Middle frontal gyrus (tissue), 1 donor: ENCODE data around the gene DRAP1.

Experiments used
- DNase-seq: peaks from one replicate; pipeline ENCODE4 v3.0.0-alpha.2; 2015; ENCODE audit warnings: low spot score; ENCODE audit errors: extremely low spot score

Gene DRAP1

GRCh38 chr11:65903715-65904114, 15.5 kb upstream of the DRAP1 start:
- DNase-seq, result no peak

- DNase-seq, result no peak
Observed at GRCh38 chr11:65906602-65907001, 12.6 kb upstream of the DRAP1 start.

GRCh38 chr11:65907878-65908277, 11.3 kb upstream of the DRAP1 start:
- DNase-seq, result no peak

GRCh38 chr11:65911682-65912568, 7.3 kb upstream of the DRAP1 start:
- no peak for DNase-seq

GRCh38 chr11:65912845-65913244, 6.4 kb upstream of the DRAP1 start:
- no peak for DNase-seq

- DNase-seq, result no peak
Observed at GRCh38 chr11:65915101-65915820, 4.0 kb upstream of the DRAP1 start.

GRCh38 chr11:65915821-65916251, 3.4 kb upstream of the DRAP1 start:
- no peak for DNase-seq

GRCh38 chr11:65916391-65916790, 2.8 kb upstream of the DRAP1 start:
- DNase-seq, result no peak

GRCh38 chr11:65917077-65917433, 2.2 kb upstream of the DRAP1 start:
- no peak for DNase-seq

- DNase-seq, result no peak
Observed at GRCh38 chr11:65917434-65918210, 1.6 kb upstream of the DRAP1 start.

- no peak for DNase-seq
Observed at GRCh38 chr11:65918211-65919140, 750 bp upstream of the DRAP1 start, which contains the start of gene C11orf68. Gene C11orf68, minus strand, starts transcription at chr11:65919062. Its CDS starts 31 bp downstream, at chr11:65919031.

- no peak for DNase-seq
Observed at GRCh38 chr11:65919573-65920371, 546 bp downstream of the DRAP1 start.

- DNase-seq, result no peak
Observed at GRCh38 chr11:65920372-65920802, 1.2 kb downstream of the DRAP1 start.

- DNase-seq, result no peak
Observed at GRCh38 chr11:65921033-65921555, 1.9 kb downstream of the DRAP1 start.

- no peak for DNase-seq
Observed at GRCh38 chr11:65921876-65922275, 2.6 kb downstream of the DRAP1 start.

GRCh38 chr11:65922565-65922964, 3.3 kb downstream of the DRAP1 start:
- no peak for DNase-seq

- DNase-seq, result no peak
Observed at GRCh38 chr11:65925397-65925796, 6.2 kb downstream of the DRAP1 start.

GRCh38 chr11:65927904-65928397, 8.7 kb downstream of the DRAP1 start:
- DNase-seq, result no peak

GRCh38 chr11:65928667-65929066, 9.4 kb downstream of the DRAP1 start:
- no peak for DNase-seq
